SIG-M5 treated with dmso at 0.1 percent for 504 hours (cell line): ENCODE data around the gene MBIP.
A peak's percentile ranks its signal among the peaks of the same experiment; 100 is the strongest.

Experiments used
- DNase-seq: peaks from one replicate; lab custom pipeline; 2025; ENCODE audit not compliant: unreplicated experiment; lab: John Stamatoyannopoulos, UW

Gene MBIP

DNA sequence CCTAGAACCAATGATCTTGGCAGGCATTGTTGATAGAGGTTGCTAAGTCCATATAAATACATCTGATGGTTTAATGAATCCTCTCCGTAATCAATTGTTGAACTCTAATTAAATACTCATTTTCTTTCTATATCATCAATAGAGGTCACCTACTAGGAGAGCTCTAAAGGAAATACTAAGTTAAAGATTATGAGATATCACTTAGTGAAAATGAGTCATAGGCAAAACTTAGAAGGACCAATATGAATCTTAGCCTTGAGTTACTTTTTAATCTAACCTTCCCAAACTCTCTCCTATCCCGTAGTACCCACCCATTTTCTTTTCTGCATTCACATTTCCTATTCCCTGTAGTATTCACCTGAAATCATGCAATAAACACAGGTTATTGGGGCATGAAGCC, 50.2 kb downstream of the MBIP start:
- no peak for DNase-seq

DNA sequence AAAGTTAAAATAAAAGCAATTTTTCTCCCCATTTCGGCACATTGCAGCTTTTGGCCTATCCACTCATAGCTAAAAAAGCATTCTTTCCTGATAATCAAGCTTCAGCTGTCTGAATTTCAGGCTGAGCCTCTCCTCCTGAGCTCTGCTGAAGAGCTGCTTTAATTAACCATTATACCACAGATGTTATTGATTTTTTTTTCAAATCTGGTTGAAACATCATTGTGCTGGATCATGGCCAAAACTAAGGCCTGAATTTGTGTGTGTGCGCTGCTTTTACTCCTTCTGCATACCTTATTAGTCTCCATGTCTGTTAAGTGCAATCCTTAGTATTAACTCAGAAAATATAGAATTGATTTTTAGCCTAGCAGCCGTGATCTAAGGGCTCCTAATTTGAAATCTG, 52.3 kb downstream of the MBIP start:
- no peak for DNase-seq

DNA sequence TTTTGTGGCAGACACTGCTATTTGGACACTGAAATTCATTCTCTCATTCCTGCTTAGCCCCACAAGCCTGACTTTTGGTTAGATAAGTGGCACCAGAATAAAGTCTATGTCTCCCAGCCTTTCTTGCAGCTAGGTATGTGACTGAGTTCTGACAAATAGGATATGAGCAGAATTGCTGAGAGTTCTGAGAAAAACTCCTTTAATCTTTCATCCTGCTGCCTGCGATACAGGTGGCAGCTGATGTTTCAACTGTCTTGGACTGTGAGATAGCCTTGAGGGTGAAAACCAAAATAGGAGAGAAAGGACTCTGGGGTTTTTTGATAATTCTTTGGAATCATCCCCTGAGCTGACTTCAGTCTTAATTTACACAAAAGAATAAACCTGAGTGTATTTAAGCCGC, 55.8 kb downstream of the MBIP start:
- no peak for DNase-seq

DNA sequence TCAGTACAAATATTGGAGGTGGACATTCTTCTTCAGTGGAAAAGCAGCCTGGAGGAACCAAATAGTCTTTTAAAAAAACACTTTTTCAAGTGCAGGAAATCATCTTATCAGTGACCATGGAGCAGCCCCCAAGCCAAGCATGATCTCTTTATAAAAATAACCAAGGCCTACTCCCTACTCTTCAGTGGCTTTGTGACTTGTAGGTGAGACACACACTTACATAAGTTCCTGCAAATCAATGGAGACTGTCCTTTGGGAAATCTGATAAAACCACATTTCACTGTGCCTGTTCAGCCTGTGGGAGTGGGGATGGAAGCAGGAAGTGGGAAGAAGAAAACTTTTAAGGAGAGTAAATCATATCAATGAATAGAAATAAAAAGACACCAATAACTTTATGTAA, 56.3 kb downstream of the MBIP start:
- no peak for DNase-seq

DNA sequence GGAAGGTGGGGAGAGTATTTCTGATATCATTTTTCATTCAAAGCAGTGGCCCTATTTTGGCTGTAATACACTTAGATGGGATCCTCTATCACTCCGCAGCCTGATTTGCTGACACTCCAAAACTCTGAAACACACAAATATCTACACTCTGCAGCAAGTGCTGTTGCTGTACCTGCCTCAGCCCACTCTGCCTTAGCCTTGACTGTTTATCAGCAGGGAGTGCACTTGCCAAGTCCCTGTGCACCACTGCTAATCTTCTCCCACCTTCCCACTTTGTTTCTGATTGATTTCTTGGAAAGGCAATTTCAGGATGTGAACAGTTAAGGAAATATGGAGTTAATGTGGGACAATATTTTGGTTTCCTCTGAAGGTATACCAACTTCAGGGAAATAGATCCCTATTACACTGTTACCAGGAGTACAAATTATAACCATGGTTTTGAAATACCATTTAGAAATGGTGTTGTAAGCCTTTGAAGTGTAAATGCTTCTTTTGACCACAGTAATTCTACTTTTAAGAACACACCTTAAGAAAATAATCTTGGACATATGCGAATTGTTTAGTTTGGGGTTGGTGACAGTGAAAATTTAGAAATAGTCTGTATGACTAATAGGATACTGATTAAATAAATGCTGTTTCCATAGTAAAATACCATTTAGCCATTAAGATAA, 59.3 kb downstream of the MBIP start:
- DNase-seq: no peak

DNA sequence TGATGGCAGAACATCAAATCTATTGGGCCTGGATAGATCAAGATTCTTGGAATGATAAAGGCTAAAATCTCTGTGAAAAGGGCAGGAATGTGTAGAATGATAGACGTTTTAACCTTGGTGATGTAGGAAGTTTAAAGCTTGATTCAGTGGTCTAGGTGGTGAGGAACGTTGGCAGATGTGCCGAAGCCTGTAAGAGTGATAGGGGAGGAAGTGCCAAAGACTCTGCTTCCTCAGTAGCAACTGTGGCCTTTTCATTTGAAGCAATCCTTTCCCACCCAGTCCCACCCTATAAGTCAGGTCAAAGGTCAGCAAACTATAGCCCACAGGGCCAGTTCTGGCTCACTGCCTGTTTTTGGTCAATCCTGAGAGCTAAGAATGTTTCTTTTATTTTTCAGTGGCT, 62.2 kb downstream of the MBIP start:
- DNase-seq: no peak

DNA sequence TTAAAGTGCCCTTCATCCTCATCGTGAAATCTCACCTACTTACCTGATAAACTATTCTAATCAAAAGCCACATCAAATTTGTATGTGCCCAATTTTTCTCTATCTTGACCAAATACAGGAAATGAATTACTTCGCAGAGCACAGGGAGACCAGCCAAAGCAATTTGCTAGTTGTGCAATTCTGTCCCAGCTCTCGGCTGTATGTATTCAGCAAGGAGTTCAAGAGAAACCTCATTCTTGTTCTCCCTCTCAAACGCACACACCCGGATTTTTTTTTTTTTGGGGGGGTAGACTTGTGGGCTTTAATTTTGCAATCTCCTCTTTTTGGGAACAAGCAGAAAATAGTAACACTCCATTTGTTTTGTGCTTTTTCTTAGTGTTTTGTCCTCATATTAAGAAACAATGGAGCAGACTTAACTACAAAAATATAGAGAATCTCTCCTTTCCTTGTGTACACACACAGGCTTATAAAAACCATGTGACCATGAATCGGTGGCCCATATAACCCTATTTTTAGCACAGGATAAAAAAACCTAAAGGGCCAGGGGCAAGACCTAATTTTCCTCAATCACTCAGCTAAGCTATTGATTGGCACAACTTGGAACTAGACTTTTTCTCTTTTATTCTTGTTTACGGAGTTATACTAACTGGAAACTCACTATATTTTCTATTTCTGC, 64.2 kb downstream of the MBIP start:
- peak; percentile 2 for DNase-seq

DNA sequence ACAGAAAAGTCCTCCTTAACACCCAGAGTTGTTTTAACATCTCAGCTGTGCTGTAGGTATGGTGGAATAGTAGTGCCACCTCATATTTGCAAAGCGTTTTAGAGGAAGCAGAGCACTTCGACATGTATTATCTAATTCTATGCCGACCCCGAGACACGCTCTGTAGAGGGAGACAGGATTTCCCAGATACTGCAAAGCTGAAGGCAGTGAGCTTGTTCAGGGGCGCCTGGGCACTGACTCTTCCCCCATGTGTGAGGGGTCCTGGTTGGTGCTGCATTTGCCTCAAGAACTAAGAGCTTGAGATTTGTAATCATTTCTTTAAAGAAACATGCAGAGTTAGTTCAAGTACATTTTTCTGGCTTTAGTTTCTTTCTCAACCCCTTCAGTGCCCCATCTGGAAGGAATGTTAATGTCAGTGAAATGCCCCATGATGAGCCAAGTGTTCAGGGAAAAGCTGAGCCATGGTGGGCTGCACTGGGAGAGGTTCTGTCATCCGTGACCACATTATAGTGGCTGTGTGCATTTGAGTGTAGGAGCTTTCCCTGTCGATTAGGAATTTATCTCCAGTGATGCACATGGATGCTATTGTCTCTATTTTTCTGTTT, 66.3 kb downstream of the MBIP start:
- DNase-seq: no peak
